Measurements from ENCODE around the gene SP8. TPM values are rescaled to one million over a fixed set of nuclear protein-coding genes. Genes with fewer than 3 reads are reported as not detected.

The SP8 gene
- total RNA-seq, 1 experiment from 2014 or later, result 0.76 TPM

- H3K79me2 ChIP-seq (ENCODE audit: insufficient read depth, low read length), result no peaks in the 10 kb centered on the region
- no peak for ATAC-seq
- peaks cover 11% of the 10 kb centered on the region; the same call in 1 of the 2 replicates for H3K27me3 ChIP-seq (ENCODE audit: insufficient read depth, low read length)
- DNase-seq (ENCODE audit: low read depth, low spot score), result no peak
- peaks cover 0 to 13% of the 10 kb centered on the region in 2 experiments; a peak in 3 of 4 replicates for H3K4me1 ChIP-seq (ENCODE audit: control insufficient read depth in 1 of 2, insufficient read depth in 2 of 2, low read length in 2 of 2)
- no peak overlapping the region for H3K9ac ChIP-seq (ENCODE audit: low read length)
- POLR2A ChIA-PET, result no interaction called here
- no TSS peak for BruUV-seq (replicated peaks)
- CTCF ChIA-PET, result no interaction called here
- no peak overlapping the region for H3K27ac ChIP-seq (ENCODE audit: low read depth, low read length)
- TF ChIP-seq ELF1 (IDR thresholded peaks at IDR 0.05; ENCODE audit: borderline replicate concordance, low read depth) (no peak), CBX3 (IDR thresholded peaks at IDR 0.05; ENCODE audit: low read depth) (no peak), ZFX (IDR thresholded peaks at IDR 0.05) (no peak), YY1 (IDR thresholded peaks at IDR 0.05; ENCODE audit: extremely low read depth, insufficient replicate concordance, low read depth, low read length) (no peak), CTCF (IDR thresholded peaks at IDR 0.05 in 2 of 3, conservative IDR thresholded peaks at IDR 0.05 in 1 of 3; ENCODE audit: borderline replicate concordance in 1 of 3, insufficient read depth in 1 of 3, low read depth in 2 of 3, low read length in 2 of 3) (no peak), EZH2phosphoT487 (IDR thresholded peaks at IDR 0.05; ENCODE audit: borderline replicate concordance) (no peak), MAX (IDR thresholded peaks at IDR 0.05) (no peak), EZH2 (IDR thresholded peaks at IDR 0.05) (no peak), ZBTB33 (IDR thresholded peaks at IDR 0.05; ENCODE audit: extremely low read depth, insufficient replicate concordance, low read length) (no peak), TCF7L2 (IDR thresholded peaks at IDR 0.05; ENCODE audit: borderline replicate concordance, extremely low read depth, insufficient read depth, insufficient read length) (no peak)
- intact Hi-C loops (cut with micrococcal nuclease), result no loop called here
- no peak overlapping the region for H3K4me2 ChIP-seq (ENCODE audit: low read length)
- no peak overlapping the region for H3K4me3 ChIP-seq (replicated peaks in 1 of 2; ENCODE audit: low read depth in 1 of 2, low read length in 2 of 2)
- H3K9me3 ChIP-seq (ENCODE audit: control insufficient read depth in 1 of 2, insufficient read depth in 1 of 2, low read depth in 1 of 2, low read length in 2 of 2), result no peaks in the 10 kb centered on the region
- RAD21 ChIA-PET (ENCODE audit: low non-redundant PET in 1 of 2, low total read pairs in 2 of 2, uncharacterized antibody in 2 of 2, unreplicated experiment in 2 of 2), result no interaction called here
- no peaks in the 10 kb centered on the region for H3K9me2 ChIP-seq (ENCODE audit: insufficient read depth)
- H4K20me1 ChIP-seq (ENCODE audit: insufficient read depth), result no peaks in the 10 kb centered on the region
- no peak overlapping the region for H2AFZ ChIP-seq (ENCODE audit: low read depth, low read length, poor library complexity, severe bottlenecking)
- no peaks in the 10 kb centered on the region for H3K36me3 ChIP-seq (ENCODE audit: control insufficient read depth in 1 of 2, insufficient read depth in 2 of 2, low read length in 2 of 2)
Measured at GRCh38 chr7:20794676-20795075, 8.0 kb upstream of the SP8 start.

Measured in HCT116 (cell line).